ENCODE results near the gene DOCK11.
A peak's percentile ranks its signal among the peaks of the same experiment; 100 is the strongest.
"Not testable (repeated sequence)": the region's sequence is repeated elsewhere in the genome, so short reads cannot be mapped to it uniquely, and the experiment has no call there.

Gene DOCK11

DNA sequence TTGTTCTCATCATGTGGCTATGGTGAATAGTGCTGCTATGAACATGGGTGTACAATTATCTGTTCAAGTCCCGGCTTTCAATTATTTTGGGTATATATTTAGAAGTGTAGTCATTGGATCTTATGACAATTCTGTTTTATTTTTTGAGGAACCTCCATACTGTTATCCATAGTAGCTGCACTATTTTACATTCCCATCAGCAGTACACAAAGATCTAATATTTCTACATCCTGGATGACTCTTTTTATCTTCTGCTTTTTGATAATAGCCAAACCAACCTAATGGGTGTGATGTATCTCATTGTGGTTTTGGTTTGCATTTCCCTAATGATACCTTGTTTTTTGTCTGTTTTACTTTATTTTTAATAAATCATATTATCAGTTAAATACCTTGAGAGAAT, 218.9 kb downstream of the DOCK11 start:
- DNase-seq = peak; percentile 62

DNA sequence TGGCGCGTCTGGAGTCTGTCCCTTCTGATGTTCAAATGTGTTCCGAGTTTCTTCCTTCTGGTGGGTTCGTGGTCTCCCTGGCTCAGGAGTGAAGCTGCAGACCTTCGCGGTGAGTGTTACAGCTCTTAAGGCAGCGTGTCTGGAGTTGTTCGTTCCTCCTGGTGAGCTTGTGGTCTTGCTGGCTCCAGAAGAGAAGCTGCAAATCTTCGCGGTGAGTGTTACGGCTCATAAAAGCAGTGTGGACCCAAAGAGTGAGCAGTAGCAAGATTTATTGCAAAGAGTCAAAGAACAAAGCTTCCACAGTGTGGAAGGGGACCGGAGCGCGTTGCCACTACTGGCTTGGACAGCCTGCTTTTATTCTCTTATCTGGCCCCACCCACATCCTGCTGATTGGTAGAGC, 220.3 kb downstream of the DOCK11 start:
- DNase-seq = not testable (repeated sequence)

DNA sequence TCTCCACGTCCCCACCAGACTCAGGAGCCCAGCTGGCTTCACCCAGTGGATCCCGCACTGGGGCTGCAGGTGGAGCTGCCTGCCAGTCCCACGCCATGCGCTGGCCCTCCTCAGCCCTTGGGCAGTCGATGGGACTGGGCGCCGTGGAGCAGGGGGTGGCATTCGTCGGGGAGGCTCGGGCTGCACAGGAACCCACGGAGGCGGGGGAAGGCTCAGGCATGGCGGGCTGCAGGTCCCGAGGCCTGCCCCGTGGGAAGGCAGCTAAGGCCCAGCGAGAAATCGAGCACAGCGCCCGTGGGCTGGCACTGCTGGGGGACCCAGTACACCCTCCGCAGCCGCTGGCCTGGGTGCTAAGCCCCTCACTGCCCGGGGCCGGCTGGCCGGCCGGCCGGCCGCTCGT, 221.2 kb downstream of the DOCK11 start:
- DNase-seq = not testable (repeated sequence)

DNA sequence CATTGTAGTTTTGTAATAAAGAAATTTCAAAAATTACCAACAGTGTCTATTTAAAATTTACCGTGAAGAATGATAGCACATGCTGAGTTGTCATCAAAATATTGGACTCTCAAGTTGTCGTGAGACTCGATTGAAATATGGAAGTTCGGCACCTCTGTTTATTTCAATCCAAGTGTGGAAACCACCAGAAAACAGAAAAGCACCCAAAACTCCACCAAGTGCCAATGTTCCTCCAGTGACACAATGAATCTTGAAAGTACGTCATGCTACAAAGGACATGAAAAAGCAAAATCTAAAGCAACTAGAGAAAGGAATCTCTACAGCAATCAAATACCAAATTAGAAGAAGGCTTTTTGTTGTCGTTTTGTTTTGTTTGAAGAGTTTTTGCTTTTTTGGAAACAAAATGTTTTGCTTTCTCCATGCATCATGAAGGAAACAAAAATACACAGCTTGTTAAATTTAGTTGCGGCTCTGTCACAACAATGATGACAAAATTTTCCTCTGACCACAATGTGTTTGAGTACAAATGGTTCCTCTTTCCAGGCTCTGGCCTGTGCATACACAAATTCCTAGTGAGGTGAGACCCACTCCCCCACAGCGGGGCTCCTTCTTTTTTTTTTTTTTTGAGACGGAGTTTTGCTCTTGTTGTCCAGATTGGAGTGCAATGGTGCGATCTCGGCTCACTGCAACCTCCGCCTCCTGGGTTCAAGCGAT, 222.2 kb downstream of the DOCK11 start:
- DNase-seq = peak; percentile 86

DNA sequence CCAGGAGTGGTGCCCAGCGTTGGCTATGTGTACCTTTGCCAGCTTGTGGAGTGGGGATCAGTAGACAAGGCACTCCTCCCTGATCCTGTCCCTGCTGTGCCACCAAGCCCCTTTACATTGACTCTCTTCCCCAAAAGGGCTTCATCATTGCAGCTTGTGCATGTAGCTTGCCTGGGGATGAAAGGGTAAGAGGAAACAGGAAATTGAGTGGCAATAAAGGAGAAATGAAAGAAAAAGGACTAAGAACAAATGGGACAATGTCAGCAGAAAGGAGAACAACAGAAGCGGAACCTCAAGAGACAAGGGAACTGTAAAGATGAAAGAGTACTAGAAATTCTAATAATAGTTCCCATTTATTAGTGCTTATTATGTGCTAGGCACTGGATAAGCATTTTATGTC, 223.1 kb downstream of the DOCK11 start:
- DNase-seq = peak; percentile 86

DNA sequence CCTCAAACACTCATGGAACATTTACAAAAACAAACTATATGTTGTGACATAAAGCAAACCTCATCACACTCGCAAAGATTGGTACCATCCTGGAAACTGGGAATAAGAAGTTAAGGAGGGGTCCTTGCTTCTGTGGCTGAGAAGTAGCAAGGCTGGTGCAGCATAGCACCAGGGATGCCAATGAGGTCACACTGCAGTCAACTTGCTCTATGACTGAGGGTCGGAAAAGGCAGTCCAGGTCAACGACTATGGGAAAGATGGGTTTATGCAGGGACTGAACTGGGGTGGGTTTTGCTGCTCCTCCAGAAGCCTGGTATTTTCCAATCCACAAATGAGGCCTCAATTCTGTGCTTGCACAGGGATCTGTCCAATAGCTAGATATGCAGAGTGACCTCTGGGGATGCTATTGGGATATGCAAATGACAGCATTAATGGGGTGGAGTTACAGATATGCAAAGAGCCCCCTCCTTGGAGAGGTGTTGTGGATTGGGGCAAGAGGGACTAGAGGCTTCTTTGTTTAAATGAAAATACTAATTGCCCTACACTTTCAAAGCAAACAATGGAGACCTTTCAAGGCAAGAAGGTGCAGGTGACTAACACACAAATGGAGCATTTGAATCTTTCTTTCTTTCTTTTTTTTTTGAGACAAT, 224.6 kb downstream of the DOCK11 start:
- DNase-seq = no peak

DNA sequence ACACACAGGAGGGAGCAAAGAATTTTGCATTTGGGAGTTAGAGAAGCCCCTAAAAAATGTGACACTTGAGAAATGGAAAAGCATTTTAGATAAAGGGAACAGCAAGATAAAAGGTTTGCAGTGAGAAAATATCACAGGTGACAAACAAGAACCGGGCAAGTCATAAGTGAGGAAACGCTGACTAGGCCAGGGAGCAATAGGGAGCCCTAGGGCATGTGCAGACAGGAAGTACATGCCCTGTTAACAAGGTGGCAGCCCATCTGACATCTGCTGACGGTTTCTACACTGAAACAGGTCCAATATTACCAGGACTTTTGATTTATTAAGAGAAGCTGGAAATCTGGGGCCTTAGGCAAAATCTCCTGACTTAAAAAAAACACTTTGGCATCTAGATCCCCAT, 227.8 kb downstream of the DOCK11 start:
- no peak for DNase-seq

DNA sequence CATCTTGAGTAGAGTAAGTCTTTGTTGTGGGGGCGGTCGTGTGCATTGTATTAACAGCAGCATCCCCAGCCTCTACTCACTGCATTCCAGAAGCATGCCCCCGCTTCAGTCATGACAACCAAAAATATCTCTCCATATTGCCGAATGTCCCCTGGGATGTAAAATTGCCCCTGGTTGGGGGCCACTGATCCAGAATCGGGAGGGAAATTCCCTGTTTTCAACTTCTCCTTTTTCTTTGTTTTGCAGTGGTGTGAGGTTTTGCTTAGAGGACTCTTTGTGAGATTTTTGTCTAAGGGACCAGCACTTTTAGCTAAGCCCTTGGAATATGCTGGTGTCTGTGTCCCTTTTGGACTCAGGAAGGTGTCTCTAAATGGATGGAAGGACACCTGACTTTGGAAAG, 228.8 kb downstream of the DOCK11 start:
- peak; percentile 32 for DNase-seq

DNA sequence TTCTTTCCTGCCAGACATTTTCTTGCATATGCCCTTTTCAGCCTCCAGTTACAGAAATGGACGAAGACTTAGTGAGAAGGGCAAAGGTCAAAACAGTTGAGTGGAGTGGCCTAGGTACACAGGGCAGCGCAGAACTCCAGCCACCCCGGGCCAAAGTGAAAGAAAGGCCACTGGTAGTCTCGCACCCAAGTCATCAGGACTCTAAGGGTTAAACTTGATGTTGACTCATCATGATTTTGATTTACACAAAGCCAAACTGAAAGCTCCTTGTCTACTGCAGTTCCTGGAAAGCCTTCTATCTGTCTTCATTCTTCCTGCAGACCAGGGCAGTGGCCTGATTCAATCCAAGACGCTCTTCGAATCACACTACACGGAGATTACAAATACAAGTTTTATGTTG, 229.2 kb downstream of the DOCK11 start:
- DNase-seq = peak; percentile 59

DNA sequence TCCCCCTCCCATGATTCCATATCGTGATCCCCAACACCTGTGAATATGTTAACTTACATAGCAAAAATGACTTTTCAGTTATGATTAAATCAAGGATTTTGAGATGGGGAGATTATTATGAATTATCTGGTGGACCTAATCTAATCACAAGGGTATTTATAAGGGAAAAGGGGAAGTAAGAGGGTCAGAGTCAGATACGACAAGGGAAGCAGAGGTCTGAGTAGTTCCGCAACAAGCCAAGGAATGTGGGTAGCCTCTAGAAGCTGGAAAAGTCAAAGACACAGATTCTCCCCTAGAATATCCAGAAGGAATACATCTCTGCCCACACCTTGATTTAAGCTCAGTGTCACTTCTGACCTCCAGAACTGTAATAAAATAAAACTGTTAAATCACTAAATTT, 230.8 kb downstream of the DOCK11 start:
- peak; percentile 46 for DNase-seq

DNA sequence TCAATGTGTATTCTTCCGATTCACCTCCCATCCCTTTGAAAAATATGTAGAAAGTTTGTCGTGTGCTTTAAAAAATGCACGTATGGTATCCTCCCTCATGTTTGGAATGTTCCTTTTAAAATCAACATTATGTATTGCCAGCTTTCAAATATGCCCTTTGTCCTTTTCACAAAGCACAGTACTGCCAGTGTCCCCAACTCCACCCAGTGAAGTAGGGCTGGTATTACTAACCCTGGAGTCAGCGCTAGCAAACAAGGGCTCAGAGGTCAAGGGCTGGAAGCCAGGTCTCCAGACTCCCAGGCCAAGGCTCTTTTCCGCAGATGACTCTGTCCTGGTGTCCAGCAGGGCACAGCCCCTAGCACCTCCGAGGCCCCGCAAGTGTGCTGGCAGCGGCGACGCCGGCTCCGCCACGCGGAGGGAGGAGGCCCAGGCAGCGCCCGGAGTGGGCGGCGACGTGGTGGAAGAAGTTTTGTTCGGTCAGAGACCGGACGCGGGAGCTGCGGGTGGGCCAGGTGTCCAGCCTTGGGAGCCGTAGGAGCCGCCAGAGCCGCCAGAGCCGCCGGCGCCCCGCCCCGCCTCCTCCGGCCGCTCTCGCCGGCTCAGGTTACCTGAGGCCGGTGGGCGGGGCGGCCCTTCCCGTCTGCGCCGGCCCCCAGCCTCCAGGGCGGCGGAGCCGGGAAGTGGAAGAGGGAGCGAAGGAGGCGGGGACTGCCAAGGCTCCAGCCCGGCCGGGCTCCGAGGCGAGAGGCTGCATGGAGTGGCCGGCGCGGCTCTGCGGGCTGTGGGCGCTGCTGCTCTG, 231.5 kb downstream of the DOCK11 start, which contains the start of gene IL13RA1:
TSS of gene IL13RA1 (plus strand) at position 720 of the 799 bp plus-strand sequence. CDS start at position 753, 33 bp downstream.
- DNase-seq = peak; percentile 64

DNA sequence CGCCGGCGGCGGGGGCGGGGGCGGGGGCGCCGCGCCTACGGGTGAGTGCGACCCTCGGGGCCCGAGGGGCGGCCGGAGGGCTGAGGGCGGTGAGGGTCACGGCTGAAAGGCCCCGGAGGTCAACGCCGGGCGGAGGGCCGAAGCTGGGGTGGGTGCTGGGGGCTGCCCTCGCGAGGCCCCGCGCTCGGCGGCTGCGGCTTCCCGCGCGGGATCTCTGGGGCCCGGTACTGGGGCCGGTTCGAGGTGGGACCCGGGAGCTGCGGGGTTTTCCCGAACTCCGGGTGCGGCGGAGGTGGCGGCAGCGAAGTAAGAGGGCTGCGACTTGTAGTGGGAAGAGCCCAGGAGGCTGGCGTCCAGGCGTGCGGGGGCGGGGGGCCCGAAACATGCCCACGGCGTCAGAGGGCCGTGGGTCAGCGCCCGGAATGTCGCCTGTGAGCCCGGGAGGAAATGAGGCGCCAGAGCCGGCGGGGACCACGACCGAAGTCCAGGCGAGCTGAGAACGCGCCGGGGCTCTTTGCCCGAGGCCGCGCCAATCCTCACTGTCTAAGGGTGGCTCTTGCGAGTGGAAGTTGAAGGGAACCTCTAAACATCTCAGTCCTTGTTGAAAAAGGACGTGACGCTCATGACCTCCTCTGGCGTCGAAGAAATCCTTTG, 232.2 kb downstream of the DOCK11 start:
- DNase-seq = no peak

DNA sequence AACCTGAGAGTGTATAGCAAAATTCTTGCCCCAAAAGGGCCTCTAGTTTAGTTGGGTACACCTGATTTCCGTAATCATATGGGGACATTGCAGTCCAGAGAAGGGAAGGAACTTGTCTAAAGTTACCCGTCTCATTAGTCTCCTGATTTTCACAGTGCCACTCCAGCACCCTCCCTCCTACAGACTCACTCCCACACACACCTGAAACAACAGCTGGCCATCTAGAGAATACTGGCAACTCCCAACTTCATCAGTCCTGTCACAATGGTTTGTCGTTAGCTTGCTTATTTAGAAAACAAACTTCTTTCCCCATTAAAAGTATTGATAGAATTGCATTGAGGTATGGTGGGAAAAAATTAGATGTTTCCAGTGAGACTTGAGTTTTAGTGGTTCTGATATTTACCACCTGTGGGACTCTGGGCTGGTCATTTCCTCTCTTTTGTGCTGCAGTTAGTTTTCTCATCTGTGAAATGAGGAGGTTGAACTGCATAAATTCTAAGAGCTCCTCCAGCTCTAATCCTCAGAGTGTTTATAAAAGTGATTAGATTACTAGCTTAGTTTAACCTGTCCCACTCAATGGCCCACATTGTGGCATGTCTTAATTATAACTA, 233.5 kb downstream of the DOCK11 start:
- no peak for DNase-seq

DNA sequence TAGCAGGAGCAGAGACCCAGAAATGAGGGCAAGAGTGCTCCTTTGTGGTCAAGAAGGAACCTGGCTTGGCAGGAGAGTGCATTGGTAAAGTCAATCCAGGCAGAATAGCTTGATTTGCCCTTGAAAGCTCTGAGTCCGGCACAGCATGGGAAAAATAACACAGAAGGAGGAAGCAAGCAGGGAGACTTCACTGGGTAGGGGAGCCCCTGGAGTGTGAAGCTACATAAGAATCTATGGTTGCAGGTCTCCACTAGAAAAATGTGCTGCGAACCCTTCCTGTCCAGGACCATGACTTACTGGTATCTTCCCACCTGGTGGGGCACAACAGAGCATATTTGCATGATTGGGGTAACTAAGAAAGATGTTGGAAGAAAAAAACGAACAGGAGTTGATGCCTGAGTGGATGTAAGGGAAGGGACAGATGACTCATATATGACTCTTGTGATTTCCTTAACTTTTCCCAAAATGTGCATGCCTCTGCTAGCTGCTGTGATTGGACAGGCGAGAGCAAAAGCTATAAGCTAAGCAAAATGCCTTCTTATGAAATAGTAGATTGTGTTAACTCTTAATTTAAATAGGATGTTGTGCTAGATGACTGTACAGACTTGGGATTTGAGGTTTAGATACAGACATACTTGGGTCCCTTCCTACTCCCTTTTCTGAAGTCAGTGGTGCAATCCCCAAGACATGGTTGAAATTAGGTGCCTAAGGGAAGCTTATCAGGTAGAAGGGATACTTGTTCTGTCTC, 235.1 kb downstream of the DOCK11 start:
- peak; percentile 74 for DNase-seq

DNA sequence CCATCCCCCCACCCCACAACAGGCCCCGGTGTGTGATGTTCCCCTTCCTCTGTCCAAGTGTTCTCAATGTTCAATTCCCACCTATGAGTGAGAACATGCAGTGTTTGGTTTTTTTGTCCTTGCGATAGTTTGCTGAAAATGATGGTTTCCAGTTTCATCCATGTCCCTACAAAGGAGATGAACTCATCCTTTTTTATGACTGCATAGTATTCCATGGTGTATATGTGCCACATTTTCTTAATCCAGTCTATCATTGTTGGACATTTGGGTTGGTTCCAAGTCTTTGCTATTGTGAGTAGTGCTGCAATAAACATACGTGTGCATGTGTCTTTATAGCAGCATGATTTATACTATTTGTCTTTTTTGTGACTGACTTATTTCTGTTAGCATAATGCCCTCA, 236.9 kb downstream of the DOCK11 start:
- DNase-seq = not testable (repeated sequence)

DNA sequence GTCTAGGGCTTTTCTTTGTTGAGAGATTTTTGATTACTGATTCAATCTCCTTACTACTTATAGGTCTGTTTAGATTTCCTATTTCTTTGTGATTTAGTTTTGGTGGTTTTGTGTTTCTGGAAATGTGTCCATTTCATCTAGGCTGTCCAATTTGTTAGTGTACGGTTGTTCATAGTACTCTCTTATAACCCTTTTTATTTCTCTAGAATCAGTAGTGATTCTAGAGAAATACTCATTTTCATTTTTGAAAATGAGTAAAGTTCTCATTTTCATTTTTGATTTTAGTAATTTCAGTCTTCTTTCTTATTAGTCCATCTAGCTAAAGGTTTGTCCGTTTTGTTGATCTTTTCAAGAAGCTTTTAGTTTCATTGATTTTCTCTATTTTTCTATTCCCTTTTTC, 239.3 kb downstream of the DOCK11 start:
- DNase-seq = no peak

Measured in inflammatory macrophage treated with lipopolysaccharide for 4 hours (primary cell).